ENCODE data around the gene RPL13.
"Not testable (repeated sequence)": the region's sequence is repeated elsewhere in the genome, so short reads cannot be mapped to it uniquely, and the experiment has no call there.

RPL13 gene

DNA sequence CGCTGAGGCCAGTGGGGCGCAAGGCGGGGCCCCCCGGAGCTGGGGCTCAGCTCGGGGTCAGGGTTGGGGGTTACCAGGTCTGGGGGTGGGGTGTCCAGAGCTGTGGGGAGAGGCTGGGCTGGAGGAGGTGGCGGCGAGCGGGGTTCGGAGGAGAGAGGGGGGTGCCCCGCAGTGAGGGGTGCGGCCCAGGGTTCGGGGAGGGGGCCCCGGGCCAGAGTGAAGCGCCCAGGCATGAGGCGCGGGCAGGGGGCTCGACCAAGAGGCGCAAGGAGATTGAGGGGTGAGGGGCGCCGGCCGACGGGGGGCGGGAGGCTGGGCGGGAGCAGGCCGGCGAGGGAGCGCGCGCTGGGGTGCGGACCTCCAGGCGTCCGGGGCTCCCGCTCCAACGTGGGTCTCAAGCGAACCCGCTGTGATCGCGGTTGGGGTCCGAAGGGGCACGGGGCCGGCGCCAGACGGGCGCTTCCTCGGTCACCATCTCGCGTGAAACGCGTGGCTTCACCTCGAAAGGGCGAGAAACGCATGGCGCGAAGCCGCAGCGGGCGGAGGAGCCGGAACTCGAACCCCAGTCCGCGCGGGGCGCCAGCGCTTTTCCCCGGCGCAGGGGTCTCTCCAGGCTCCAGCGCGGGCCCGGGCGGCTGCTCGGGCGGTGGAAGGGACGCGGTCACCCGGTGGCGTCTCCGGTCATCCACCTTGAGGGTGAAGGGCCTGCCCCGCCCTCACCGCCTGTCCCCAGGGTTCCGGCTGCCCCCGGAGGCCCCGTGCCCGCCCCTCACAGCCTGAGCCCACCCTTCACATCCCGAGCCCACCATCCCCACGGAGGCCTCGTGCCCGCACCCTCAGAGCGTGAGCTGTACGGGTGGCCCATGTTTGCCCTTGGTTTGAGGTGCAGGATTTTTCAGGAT, 15.9 kb downstream of the RPL13 start:
- no peak for DNase-seq (ENCODE audit: low read depth, low spot score)

- DNase-seq (ENCODE audit: low read depth, low spot score): no peak
These were observed 16.7 kb downstream of the RPL13 start for GRCh38 chr16:89577055-89577759.

DNA sequence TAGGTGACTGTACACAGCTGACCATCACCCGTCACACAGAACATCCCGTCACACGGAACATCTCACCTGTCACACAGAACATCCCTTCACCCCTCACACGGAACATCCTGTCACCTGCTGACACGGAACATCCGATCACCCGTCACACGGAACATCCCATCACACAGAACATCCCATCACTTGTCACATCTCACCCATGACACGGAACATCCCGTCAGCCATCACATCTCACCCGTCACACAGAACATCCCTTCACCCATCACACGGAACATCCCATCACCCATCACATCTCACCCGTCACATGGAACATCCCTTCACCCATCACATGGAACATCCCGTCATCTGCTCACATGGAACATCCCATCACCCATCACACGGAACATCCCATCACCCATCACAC, 18.9 kb downstream of the RPL13 start:
- DNase-seq (ENCODE audit: low read depth, low spot score): no peak

DNA sequence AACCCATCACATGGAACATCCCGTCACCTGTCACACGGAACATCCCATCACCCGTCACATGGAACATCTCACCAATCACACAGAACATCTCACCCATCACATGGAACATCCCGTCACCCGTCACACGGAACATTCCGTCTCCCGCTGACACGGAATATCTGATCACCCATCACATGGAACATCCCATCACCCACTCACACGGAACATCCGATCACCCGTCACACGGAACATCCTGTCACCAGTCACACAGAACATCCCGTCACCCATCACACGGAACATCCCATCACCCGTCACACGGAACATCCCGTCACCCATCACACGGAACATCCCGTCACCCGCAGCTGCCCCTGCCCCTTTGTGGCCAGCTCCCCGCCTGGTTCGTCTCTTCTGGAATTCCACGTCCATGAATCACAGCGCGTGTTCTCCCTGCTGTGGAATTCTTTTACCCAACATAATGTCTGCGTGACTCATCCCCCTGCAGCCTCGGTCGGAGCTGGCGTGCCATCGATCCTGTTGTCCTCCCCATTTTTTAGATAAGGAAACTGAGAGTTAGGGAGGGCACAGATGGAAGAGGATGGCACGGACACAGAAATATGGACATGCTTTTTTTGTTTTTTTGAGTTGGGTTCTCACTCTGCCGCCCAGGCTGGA, 20.7 kb downstream of the RPL13 start:
- no peak for DNase-seq (ENCODE audit: low read depth, low spot score)

DNA sequence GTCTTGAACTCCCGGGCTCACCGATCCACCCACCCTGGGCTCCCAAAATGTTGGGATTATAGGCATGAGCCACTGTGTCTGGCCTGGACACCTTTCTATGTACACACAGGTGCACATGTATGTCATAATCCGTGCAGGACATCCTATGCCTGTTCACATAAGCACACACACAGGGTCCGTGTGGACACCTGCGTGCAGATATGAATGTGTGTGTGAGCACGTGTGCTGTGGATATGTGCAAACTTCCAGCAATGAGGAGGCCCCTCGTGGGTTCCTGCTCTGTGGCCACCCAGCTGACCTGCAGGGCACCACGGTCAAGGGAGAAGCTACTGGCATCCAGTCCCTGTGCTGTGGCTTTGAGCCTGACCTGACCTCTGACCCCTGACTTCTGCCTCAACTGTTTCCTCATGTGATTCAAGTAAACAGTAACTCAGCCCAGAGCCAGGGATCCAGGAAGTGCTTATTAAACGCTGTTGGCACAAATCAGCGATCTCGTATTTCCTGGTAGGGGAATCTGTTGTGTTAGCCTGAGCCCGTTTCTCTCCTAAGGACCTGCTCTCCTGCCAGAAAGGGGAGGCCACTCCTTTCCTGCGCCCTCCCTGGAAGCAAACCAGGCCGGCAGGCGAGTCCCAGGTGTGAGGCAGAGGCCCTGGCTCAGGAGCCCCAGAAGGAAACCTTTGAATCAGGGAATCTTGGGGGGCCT, 21.5 kb downstream of the RPL13 start:
- DNase-seq (ENCODE audit: low read depth, low spot score): no peak

DNA sequence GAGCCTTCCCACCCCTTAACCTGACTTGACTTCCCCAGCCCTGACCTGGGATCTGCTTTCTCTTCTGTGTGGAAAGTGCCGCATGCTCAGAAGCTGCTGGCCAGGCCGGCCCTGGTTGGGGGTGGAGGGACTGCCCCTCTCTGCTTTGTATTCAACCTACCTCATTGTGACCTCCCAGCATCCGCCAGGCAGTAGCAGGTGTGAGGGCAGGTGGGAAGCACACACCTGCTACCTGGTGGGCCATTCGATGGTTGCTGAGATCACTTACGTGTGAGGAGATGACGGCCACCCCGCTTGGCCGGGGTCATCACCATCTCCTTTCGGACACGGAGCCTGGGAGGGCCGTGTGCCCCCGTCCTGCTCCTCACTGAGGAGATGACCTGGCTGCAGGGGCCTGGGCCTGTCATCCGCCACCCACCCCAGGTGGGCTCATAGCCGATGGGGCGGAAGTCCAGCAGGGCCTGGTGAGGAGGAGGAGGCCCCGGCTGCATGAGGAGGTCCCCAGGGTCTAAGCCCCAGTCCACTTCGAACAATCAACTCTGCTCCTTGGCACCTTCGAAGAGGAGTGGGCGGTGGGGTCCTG, 22.2 kb downstream of the RPL13 start:
- no peak for DNase-seq (ENCODE audit: low read depth, low spot score)

DNA sequence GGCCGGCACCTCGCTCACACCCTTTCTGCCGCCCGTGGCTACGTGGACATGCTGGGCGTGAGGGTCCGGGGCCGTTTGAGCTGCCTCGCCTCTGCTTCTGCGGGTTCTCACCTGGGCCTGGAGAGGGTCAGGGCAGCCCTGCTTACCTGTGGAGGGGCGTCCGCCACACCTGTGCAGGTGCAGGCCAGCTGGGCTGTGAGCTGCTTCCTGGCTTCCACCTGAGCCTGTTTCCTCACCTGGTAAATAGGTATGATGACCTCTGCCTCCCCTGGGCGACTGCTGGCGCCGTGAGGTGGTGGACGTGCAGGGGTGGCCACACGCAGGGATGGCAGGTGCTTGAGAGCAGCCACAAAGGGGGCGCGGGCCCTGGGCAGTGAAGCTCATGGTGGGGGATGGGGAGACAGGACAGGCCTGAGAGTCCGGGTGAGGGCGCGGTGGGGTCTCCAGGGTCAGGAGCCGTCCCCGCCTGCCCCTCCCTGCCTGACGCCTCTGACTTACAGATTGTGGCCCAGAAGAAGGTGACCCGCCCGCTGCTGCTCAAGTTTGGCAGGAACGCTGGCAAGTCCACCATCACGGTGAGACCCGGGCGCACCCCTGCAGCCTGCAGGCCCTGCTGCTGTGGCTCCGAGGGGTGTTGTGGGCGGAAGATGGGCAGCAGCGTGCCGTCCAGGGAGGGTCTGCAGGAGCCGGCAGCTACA, 22.9 kb downstream of the RPL13 start:
- no peak for DNase-seq (ENCODE audit: low read depth, low spot score)

GRCh38 chr16:89583895-89584644, 23.6 kb downstream of the RPL13 start:
- DNase-seq (ENCODE audit: low read depth, low spot score): no peak

DNA sequence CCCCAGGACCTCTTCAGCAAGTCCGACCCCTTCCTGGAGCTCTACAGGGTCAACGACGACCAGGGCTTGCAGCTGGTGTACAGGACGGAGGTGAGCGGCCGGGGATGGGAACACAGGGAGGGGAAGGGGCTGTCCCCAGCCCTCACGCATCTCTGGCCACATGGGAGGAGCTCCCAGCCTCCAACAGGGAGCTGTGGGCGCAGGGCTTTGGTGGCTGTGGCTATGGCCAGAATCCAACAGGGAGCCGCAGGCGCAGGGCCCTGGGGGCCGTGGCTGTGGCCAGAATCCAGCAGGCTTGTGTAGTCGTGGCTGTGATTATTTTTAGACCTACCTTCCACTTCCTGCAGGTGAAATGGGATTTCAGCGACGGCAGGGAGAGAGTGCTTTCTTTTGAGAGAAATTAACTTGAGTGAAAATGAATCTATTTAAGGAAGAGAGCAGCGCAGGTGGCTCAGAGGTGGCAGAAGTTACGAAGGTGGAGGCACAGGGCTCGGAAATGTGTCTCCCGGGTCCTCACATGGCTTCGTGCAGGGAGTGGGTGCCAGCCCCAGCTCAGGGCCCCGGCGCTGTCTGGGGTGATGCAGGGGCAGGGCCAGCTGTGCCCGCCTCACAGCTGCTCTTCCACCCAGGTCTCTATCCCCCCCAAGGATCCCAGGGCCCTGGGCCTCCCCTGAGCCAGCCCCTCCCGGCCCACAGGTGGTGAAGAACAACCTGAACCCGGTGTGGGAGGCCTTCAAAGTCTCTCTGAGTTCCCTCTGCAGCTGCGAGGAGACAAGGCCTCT, 24.5 kb downstream of the RPL13 start:
- no peak for DNase-seq (ENCODE audit: low read depth, low spot score)

- no peak for DNase-seq (ENCODE audit: low read depth, low spot score)
These were observed 25.7 kb downstream of the RPL13 start for GRCh38 chr16:89586218-89586617.

- DNase-seq (ENCODE audit: low read depth, low spot score): no peak
These were observed 26.4 kb downstream of the RPL13 start for GRCh38 chr16:89586853-89587252.

DNA sequence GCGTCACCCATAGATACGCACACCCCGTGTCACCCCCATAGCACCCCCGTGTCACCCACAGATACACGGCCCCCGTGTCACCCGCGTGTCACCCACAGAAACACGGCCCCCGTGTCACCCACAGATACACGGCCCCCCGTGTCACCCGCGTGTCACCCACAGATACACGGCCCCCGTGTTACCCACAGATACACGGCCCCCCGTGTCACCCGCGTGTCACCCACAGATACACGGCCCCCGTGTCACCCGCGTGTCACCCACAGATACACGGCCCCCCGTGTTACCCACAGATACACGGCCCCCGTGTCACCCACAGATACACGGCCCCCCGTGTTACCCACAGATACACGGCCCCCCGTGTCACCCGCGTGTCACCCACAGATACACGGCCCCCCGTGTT, 27.2 kb downstream of the RPL13 start:
- not testable (repeated sequence) for DNase-seq (ENCODE audit: low read depth, low spot score)

DNA sequence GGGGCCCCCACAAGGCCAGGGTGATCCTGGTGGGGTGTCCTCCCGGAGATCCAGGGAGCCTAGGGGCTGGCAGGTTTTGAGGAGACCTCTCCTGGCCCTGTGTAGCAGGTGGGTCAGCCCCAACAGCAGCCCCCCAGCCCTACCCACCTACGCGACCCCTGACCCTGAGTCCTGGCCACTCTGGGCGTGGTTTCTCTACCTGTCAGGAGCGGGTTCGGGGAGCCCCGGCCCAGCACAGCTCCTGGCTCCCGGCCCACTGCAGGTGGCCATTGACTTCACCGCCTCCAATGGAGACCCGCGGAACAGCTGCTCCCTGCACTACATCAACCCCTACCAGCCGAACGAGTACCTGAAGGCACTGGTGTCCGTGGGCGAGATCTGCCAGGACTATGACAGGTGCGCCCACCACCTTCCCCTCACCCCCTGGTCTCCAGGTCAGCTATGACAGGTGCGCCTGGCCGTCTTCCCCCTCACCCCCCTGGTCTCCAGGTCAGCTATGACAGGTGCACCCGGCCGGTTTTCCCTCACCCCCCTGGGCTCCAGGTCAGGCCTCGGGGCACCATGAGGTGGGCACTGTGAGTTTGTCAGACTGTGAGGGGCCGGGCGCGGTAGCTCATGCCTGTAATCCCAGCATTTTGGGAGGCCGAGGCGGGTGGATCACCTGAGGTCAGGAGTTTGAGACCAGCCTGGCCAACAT, 28.1 kb downstream of the RPL13 start:
- no peak for DNase-seq (ENCODE audit: low read depth, low spot score)

GRCh38 chr16:89589241-89589926, 28.9 kb downstream of the RPL13 start:
- DNase-seq (ENCODE audit: low read depth, low spot score): no peak

GRCh38 chr16:89593841-89594240, 33.4 kb downstream of the RPL13 start:
- DNase-seq (ENCODE audit: low read depth, low spot score): no peak

- no peak for DNase-seq (ENCODE audit: low read depth, low spot score)
These were observed 35.0 kb downstream of the RPL13 start for GRCh38 chr16:89595330-89596060.

DNA sequence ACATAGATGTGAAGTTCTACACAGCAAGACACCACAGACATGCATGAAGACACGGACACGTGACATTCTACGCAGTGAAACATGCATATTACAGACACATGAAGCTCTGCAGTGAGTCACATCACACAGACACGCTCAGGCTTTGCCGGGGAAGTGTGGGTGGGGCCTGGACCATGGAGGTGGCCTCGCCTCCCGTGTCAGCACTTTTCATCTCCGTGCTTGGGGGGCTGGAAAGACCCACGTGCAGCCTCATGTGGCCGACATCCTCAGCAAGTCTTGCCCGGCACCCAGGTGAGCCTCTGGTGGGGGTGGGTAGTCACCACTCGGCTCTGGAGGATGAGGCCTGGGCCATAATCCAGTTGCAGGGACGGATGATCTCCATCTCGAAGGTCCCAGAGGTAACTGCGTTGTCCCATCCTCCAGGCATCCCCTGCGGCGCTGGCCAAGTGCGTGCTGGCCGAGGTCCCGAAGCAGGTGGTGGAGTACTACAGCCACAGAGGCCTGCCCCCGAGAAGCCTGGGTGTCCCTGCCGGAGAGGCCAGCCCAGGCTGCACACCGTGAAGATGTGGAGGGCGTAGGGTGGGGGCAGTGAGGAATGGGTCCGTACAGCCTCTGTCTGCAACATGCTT, 35.7 kb downstream of the RPL13 start:
- no peak for DNase-seq (ENCODE audit: low read depth, low spot score)
